GM23338 (cell line): ENCODE results near the gene HNMT. TPM values are rescaled to one million over a fixed set of nuclear protein-coding genes. Genes with fewer than 3 reads are reported as not detected.

Experiments used
- ATAC-seq: fragments of 200-7000 bp; cut with Tn5 transposase; 3 replicates; pipeline ENCODE4 v1.9.1; 2020
- DNase-seq: peaks from one replicate; pipeline ENCODE4 v3.0.0-alpha.2; 2015; ENCODE audit warnings: low spot score
- H2AFZ ChIP-seq: fragments of 200-600 bp; sonication (generic); 2 replicates; pipeline ENCODE4 v1.8.0; 2016; ENCODE audit warnings: antibody characterized with exemption, mild to moderate bottlenecking, moderate library complexity
- H3F3A ChIP-seq: fragments of 200-600 bp; sonication (generic); replicated peaks from 2 replicates; pipeline ENCODE4 v1.8.0; 2017; ENCODE audit warnings: antibody characterized with exemption, mixed run types, low read depth
- H3K27ac ChIP-seq: fragments of 200-600 bp; sonication (generic); 2 replicates; pipeline ENCODE4 v1.6.1; 2016; ENCODE audit warnings: low read depth
- H3K27me3 ChIP-seq: fragments of 200-600 bp; sonication (generic); 2 replicates; pipeline ENCODE4 v1.8.0; 2016; ENCODE audit warnings: mild to moderate bottlenecking, mixed run types, moderate library complexity; ENCODE audit not compliant: insufficient read depth
- H3K36me3 ChIP-seq: fragments of 200-600 bp; sonication (generic); 2 replicates; pipeline ENCODE4 v1.8.0; 2016; ENCODE audit warnings: mild to moderate bottlenecking; ENCODE audit not compliant: insufficient read depth
- H3K4me1 ChIP-seq: fragments of 200-600 bp; sonication (generic); 2 replicates; pipeline ENCODE4 v1.8.0; 2016; ENCODE audit warnings: mild to moderate bottlenecking, moderate library complexity; ENCODE audit not compliant: insufficient read depth
- H3K4me2 ChIP-seq: fragments of 200-600 bp; sonication (generic); 2 replicates; pipeline ENCODE4 v1.7.1; 2017; ENCODE audit warnings: mixed run types
- H3K4me3 ChIP-seq: fragments of 200-600 bp; sonication (generic); 2 replicates; pipeline ENCODE4 v1.6.1; 2016; ENCODE audit warnings: mixed run types
- H3K79me2 ChIP-seq: fragments of 200-600 bp; sonication (generic); replicated peaks from 2 replicates; pipeline ENCODE4 v1.8.0; 2017; ENCODE audit warnings: mild to moderate bottlenecking; ENCODE audit not compliant: insufficient read depth
- H3K9me2 ChIP-seq: fragments of 200-600 bp; sonication (generic); 2 replicates; pipeline ENCODE4 v1.8.0; 2017; ENCODE audit not compliant: insufficient read depth
- H4K20me1 ChIP-seq: fragments of 200-600 bp; sonication (generic); replicated peaks from 2 replicates; pipeline ENCODE4 v1.8.0; 2017; ENCODE audit warnings: mild to moderate bottlenecking; ENCODE audit not compliant: insufficient read depth
- H3K27ac Mint-ChIP-seq: 2 replicates; pipeline ENCODE4 v1.8.0; 2020; ENCODE audit warnings: inconsistent platforms, mild to moderate bottlenecking, moderate library complexity, mixed read lengths
- H3K27me3 Mint-ChIP-seq: 3 replicates; pipeline ENCODE4 v1.8.0; 2022; ENCODE audit warnings: low read depth, mild to moderate bottlenecking, moderate library complexity, mixed read lengths, inconsistent platforms; ENCODE audit not compliant: insufficient read depth, poor library complexity
- H3K36me3 Mint-ChIP-seq: 3 replicates; pipeline ENCODE4 v1.8.0; 2021; ENCODE audit warnings: low read depth, mild to moderate bottlenecking, inconsistent platforms, moderate library complexity, mixed read lengths
- H3K4me1 Mint-ChIP-seq: 3 replicates; pipeline ENCODE4 v1.8.0; 2020; ENCODE audit warnings: mild to moderate bottlenecking, inconsistent platforms, mixed read lengths
- H3K4me3 Mint-ChIP-seq: 3 replicates; pipeline ENCODE4 v1.8.0; 2021; ENCODE audit warnings: moderate library complexity, mild to moderate bottlenecking, inconsistent platforms, mixed read lengths
- H3K9me3 Mint-ChIP-seq: 3 replicates; pipeline ENCODE4 v1.8.0; 2020; ENCODE audit warnings: moderate library complexity, mild to moderate bottlenecking, inconsistent platforms, mixed read lengths
- CREB1 ChIP-seq: fragments of 250-450 bp; sonication (Bioruptor Pico); IDR thresholded peaks from 2 replicates; pipeline ENCODE4 v1.5.0; 2020; ENCODE audit warnings: low read depth, mild to moderate bottlenecking, moderate library complexity
- CTCF ChIP-seq, 2 experiments: fragments of 200-600 bp in 1 of 2; sonication (generic) in 1 of 2; conservative IDR thresholded peaks; 2 replicates each; pipeline versions ENCODE4 v1.5.1 to v1.6.1; 2016 to 2017; ENCODE audit warnings: antibody characterized with exemption in 2 of 2, low read depth in 2 of 2, mild to moderate bottlenecking in 2 of 2, moderate library complexity in 1 of 2
- ETS1 ChIP-seq: IDR thresholded peaks from 2 replicates; pipeline ENCODE4 v1.6.1; 2016; ENCODE audit warnings: antibody characterized with exemption
- EZH2 ChIP-seq: fragments of 200-600 bp; sonication (generic); IDR thresholded peaks from one replicate; pipeline ENCODE4 v1.8.0; 2017; ENCODE audit warnings: antibody characterized with exemption, mild to moderate bottlenecking, low read depth; ENCODE audit not compliant: unreplicated experiment
- EZH2phosphoT487 ChIP-seq: fragments of 200-600 bp; sonication (generic); IDR thresholded peaks from one replicate; pipeline ENCODE4 v1.8.1; 2018; ENCODE audit warnings: antibody characterized with exemption; ENCODE audit not compliant: unreplicated experiment
- JUNB ChIP-seq: IDR thresholded peaks from one replicate; pipeline ENCODE4 v1.6.1; 2016; ENCODE audit warnings: antibody characterized with exemption; ENCODE audit not compliant: unreplicated experiment
- NANOG ChIP-seq: IDR thresholded peaks from 2 replicates; pipeline ENCODE4 v1.6.1; 2016; ENCODE audit warnings: antibody characterized with exemption, borderline replicate concordance
- POLR2AphosphoS5 ChIP-seq: IDR thresholded peaks from 2 replicates; pipeline ENCODE4 v1.6.1; 2016; ENCODE audit warnings: antibody characterized with exemption, low read depth
- REST ChIP-seq: IDR thresholded peaks from one replicate; pipeline ENCODE4 v1.6.1; 2018; ENCODE audit warnings: antibody characterized with exemption; ENCODE audit not compliant: unreplicated experiment
- STAT1 ChIP-seq: IDR thresholded peaks from one replicate; pipeline ENCODE4 v1.6.1; 2016; ENCODE audit warnings: antibody characterized with exemption; ENCODE audit not compliant: unreplicated experiment
- ZNF114 ChIP-seq: fragments of 250-450 bp; sonication (Bioruptor Pico); IDR thresholded peaks from 2 replicates; pipeline ENCODE4 v1.5.0; 2020; ENCODE audit warnings: mild to moderate bottlenecking, moderate library complexity
- ZNF331 ChIP-seq: fragments of 250-450 bp; sonication (Bioruptor Pico); IDR thresholded peaks from 2 replicates; pipeline ENCODE4 v1.5.0; 2020; ENCODE audit warnings: low read depth, mild to moderate bottlenecking, moderate library complexity
- ZNF462 ChIP-seq: fragments of 250-450 bp; sonication (Bioruptor Pico); IDR thresholded peaks from 2 replicates; pipeline ENCODE4 v1.5.0; 2020; ENCODE audit warnings: mild to moderate bottlenecking, moderate library complexity
- polyA plus RNA-seq: library from polyadenylated mRNA; unstranded; fragments of >200 nt; fragmentation: Nextera tagmentation; extraction: Ambion mirVana; gene quantifications from 2 replicates; pipeline ENCODE4 v1.2.1, GENCODE V29; 2016
- total RNA-seq: library from RNA; depleted of rRNA; stranded (reverse); fragments of >200 nt; shearing (Covaris generic); gene quantifications from 2 replicates; pipeline ENCODE4 v1.2.3, GENCODE V29; 2014

Gene HNMT
- total and polyA plus RNA-seq, 2 experiments from 2014 or later: 3.3 to 3.4 TPM

- TF ChIP-seq NANOG: no peak
- no peak for TF ChIP-seq ZNF462 (CRISPR knock-in tag)
- TF ChIP-seq EZH2phosphoT487: no peak
- no peak for TF ChIP-seq STAT1
- no peak for TF ChIP-seq CTCF (conservative IDR thresholded peaks at IDR 0.05; ENCODE audit: low read depth in 2 of 2)
- no peak for TF ChIP-seq REST
- TF ChIP-seq ZNF331 (CRISPR knock-in tag): no peak
- no peak for TF ChIP-seq ZNF114
- no peak for TF ChIP-seq ETS1
- no peak for TF ChIP-seq CREB1 (CRISPR knock-in tag)
- TF ChIP-seq EZH2: no peak
- no peak for TF ChIP-seq JUNB
- no peak for TF ChIP-seq POLR2AphosphoS5
- peaks cover 5% of the 10 kb centered on the region; the same call in 2 of the 3 replicates for H3K4me1 Mint-ChIP-seq
- no peaks in the 10 kb centered on the region; the same call in 2 of the 3 replicates for H3K9me3 Mint-ChIP-seq
Observed at GRCh38 chr2:138021154-138021553, 56.9 kb downstream of the HNMT start.

More at GRCh38 chr2:138021154-138021553, 56.9 kb downstream of the HNMT start:
- no peaks in the 10 kb centered on the region for H3F3A ChIP-seq
- H3K9me2 ChIP-seq: peaks cover 3% of the 10 kb centered on the region; the same call in 1 of the 2 replicates
- H3K27me3 Mint-ChIP-seq: no peaks in the 10 kb centered on the region
- no peak overlapping the region for H3K4me3 Mint-ChIP-seq
- no peaks in the 10 kb centered on the region for H4K20me1 ChIP-seq
- no peak for DNase-seq
- H3K4me1 ChIP-seq: 0 out of 2 replicates have a peak, but pooled peaks cover 8% of the 10 kb centered on the region
- no peak overlapping the region for H3K4me3 ChIP-seq
- H3K27ac Mint-ChIP-seq: no peak overlapping the region
- H3K36me3 Mint-ChIP-seq: no peaks in the 10 kb centered on the region
- H2AFZ ChIP-seq: no peak overlapping the region
- no peaks in the 10 kb centered on the region for H3K36me3 ChIP-seq
- no peak overlapping the region for H3K4me2 ChIP-seq
- H3K27ac ChIP-seq: no peak overlapping the region
- no peaks in the 10 kb centered on the region for H3K27me3 ChIP-seq
- no peak for ATAC-seq
- H3K79me2 ChIP-seq: no peaks in the 10 kb centered on the region
